DND-41 (cell line): ENCODE results near the gene PEA15.

Source experiments
- EZH2 ChIP-seq: IDR thresholded peaks from 3 replicates; pipeline ENCODE4 v1.6.1; 2012; ENCODE audit warnings: borderline replicate concordance, low read depth, mild to moderate bottlenecking, moderate library complexity, low read length, inconsistent platforms; ENCODE audit not compliant: severe bottlenecking
- TF ChIP-seq, protein P1 (sequence below): IDR thresholded peaks from 2 replicates; pipeline ENCODE4 v1.5.1; 2012; ENCODE audit warnings: borderline replicate concordance, low read length, moderate library complexity, mild to moderate bottlenecking; ENCODE audit not compliant: poor library complexity, severe bottlenecking; ENCODE audit errors: extremely low read depth

- TF ChIP-seq, protein P1, sequence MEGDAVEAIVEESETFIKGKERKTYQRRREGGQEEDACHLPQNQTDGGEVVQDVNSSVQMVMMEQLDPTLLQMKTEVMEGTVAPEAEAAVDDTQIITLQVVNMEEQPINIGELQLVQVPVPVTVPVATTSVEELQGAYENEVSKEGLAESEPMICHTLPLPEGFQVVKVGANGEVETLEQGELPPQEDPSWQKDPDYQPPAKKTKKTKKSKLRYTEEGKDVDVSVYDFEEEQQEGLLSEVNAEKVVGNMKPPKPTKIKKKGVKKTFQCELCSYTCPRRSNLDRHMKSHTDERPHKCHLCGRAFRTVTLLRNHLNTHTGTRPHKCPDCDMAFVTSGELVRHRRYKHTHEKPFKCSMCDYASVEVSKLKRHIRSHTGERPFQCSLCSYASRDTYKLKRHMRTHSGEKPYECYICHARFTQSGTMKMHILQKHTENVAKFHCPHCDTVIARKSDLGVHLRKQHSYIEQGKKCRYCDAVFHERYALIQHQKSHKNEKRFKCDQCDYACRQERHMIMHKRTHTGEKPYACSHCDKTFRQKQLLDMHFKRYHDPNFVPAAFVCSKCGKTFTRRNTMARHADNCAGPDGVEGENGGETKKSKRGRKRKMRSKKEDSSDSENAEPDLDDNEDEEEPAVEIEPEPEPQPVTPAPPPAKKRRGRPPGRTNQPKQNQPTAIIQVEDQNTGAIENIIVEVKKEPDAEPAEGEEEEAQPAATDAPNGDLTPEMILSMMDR, result no peak
- TF ChIP-seq EZH2, result no peak
These were observed 3.6 kb downstream of the PEA15 start for GRCh38 chr1:160208557-160209320.
